Lower leg skin (tissue), 3 donors: Measurements from ENCODE around the gene PHF1.

ENCODE experiments used
- CTCF ChIP-seq, 3 donors: fragments of 450-650 bp; IDR thresholded peaks; one replicate each; pipeline ENCODE4 v1.5.1; 2016; ENCODE audit warnings: antibody characterized with exemption in 3 of 3, mild to moderate bottlenecking in 3 of 3, moderate library complexity in 2 of 3
- POLR2A ChIP-seq, 2 donors: fragments of 450-650 bp; IDR thresholded peaks; one replicate each; pipeline ENCODE4 v1.6.1; 2016 to 2017; ENCODE audit warnings: antibody characterized with exemption in 2 of 2, mild to moderate bottlenecking in 1 of 2, moderate library complexity in 1 of 2

DNA sequence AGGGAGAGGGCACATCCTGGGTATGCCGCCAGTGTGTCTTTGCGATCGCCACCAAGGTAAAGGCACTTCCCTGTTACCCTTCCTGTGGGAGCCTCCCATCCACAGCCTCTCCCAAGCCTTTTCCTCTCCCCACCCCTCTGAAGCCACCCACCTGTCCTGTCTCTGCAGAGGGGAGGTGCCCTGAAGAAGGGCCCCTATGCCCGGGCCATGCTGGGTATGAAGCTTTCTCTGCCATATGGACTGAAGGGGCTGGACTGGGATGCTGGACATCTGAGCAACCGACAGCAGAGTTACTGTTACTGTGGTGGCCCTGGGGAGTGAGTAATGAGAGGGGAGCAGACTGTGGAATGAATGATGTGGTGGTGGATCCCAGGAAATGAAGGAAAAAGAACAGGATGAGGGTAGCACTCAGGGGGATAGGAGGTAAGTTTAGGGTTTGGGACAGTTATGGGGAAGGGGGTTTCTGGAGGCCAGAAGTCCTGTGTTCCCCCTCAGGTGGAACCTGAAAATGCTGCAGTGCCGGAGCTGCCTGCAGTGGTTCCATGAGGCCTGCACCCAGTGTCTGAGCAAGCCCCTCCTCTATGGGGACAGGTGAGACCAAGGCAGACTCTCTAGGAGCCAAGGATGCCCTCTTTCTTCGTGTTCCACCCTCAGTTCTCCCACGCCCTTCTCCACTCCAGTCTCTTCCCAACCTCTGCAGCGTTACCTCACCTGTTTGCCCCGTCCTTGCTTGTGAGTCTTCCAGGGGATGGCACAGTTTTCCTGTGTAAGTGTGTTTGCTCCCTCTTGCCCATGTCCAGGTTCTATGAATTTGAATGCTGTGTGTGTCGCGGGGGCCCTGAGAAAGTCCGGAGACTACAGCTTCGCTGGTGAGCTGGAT is 2.7 kb downstream of the PHF1 start:
- TF ChIP-seq POLR2A (IDR thresholded peaks at IDR 0.05) (no peak), CTCF (IDR thresholded peaks at IDR 0.05) (no peak)
